ENCODE results near the gene LAMA3. TPM values are rescaled to one million over a fixed set of nuclear protein-coding genes. Genes with fewer than 3 reads are reported as not detected.

LAMA3 gene
- total RNA-seq, 2 donors from 2014 or later: 0.58 to 1.3 TPM

GRCh38 chr18:23982155-23983079 lies 293.2 kb downstream of the LAMA3 start:
- peaks cover 16% of the 10 kb centered on the region for H3K4me1 Mint-ChIP-seq
- no peak overlapping the region for H3K27ac Mint-ChIP-seq
- Histone ChIP-seq H3K27me3 (ENCODE audit: control insufficient read depth, insufficient read depth, low read length, poor library complexity, severe bottlenecking) (no peaks in the 10 kb centered on the region), H3K9me3 (ENCODE audit: control insufficient read depth, low read length) (peaks cover 2% of the 10 kb centered on the region), H3K36me3 (ENCODE audit: control insufficient read depth, insufficient read depth, low read length) (no peaks in the 10 kb centered on the region), H3K4me3 (ENCODE audit: low read length) (no peak overlapping the region), H3K27ac (ENCODE audit: low read depth, low read length) (no peak overlapping the region), H3K9ac (ENCODE audit: extremely low read depth, low read length, poor library complexity, severe bottlenecking) (no peak overlapping the region), H3K4me1 (ENCODE audit: control insufficient read depth, insufficient read depth, low read length) (peaks cover 6% of the 10 kb centered on the region)
- H3K36me3 Mint-ChIP-seq (ENCODE audit: low read depth): no peaks in the 10 kb centered on the region
- WGBS, 2 experiments (ENCODE audit: insufficient coverage in 1 of 2, insufficient read length in 1 of 2): 78 to 85% methylated on average over 9 to 17 of the region's 17 CpGs
- no peak for DNase-seq
- no peaks in the 10 kb centered on the region for H3K27me3 Mint-ChIP-seq (ENCODE audit: insufficient read depth)
- no peaks in the 10 kb centered on the region for H3K9me3 Mint-ChIP-seq
- H3K4me3 Mint-ChIP-seq: no peak overlapping the region
- TF ChIP-seq, protein P1, sequence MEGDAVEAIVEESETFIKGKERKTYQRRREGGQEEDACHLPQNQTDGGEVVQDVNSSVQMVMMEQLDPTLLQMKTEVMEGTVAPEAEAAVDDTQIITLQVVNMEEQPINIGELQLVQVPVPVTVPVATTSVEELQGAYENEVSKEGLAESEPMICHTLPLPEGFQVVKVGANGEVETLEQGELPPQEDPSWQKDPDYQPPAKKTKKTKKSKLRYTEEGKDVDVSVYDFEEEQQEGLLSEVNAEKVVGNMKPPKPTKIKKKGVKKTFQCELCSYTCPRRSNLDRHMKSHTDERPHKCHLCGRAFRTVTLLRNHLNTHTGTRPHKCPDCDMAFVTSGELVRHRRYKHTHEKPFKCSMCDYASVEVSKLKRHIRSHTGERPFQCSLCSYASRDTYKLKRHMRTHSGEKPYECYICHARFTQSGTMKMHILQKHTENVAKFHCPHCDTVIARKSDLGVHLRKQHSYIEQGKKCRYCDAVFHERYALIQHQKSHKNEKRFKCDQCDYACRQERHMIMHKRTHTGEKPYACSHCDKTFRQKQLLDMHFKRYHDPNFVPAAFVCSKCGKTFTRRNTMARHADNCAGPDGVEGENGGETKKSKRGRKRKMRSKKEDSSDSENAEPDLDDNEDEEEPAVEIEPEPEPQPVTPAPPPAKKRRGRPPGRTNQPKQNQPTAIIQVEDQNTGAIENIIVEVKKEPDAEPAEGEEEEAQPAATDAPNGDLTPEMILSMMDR (conservative IDR thresholded peaks at IDR 0.05): no peak

DNA sequence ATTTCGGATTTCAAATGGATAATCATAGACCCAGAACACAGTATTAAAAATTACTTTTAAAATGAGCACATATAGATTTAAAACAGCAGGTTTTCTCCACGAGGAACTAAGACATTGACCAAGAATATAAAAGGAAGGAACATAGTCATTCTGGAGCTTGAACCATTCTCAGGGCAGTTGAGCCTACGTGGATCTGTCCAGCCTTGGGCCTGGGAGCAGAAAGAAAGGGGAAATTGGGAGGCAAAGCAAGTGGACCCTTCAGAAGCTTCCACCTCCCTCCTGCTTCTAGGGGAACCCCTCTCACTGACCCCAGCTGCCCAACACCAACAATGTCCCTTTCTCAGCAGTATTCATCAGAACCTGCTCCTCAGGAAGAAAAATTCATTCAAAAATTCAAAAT lies 293.9 kb downstream of the LAMA3 start:
- H3K27ac Mint-ChIP-seq: no peak overlapping the region

GRCh38 chr18:23986600-23987359 lies 297.5 kb downstream of the LAMA3 start:
- H3K4me3 Mint-ChIP-seq: no peak overlapping the region
- H3K9me3 ChIP-seq (ENCODE audit: control insufficient read depth, low read length): no peaks in the 10 kb centered on the region
- DNase-seq: no peak
- H3K4me1 Mint-ChIP-seq: peaks cover 13% of the 10 kb centered on the region
- H3K36me3 Mint-ChIP-seq (ENCODE audit: low read depth): no peaks in the 10 kb centered on the region
- H3K27me3 Mint-ChIP-seq (ENCODE audit: insufficient read depth): no peaks in the 10 kb centered on the region
- H3K9ac ChIP-seq (ENCODE audit: extremely low read depth, low read length, poor library complexity, severe bottlenecking): no peak overlapping the region
- H3K4me1 ChIP-seq (ENCODE audit: control insufficient read depth, insufficient read depth, low read length): peaks cover 6% of the 10 kb centered on the region
- no peaks in the 10 kb centered on the region for H3K27me3 ChIP-seq (ENCODE audit: control insufficient read depth, insufficient read depth, low read length, poor library complexity, severe bottlenecking)
- TF ChIP-seq, protein P1 (conservative IDR thresholded peaks at IDR 0.05): no peak
- no peak overlapping the region for H3K4me3 ChIP-seq (ENCODE audit: low read length)
- no peaks in the 10 kb centered on the region for H3K9me3 Mint-ChIP-seq
- no peaks in the 10 kb centered on the region for H3K36me3 ChIP-seq (ENCODE audit: control insufficient read depth, insufficient read depth, low read length)
- no peak overlapping the region for H3K27ac ChIP-seq (ENCODE audit: low read depth, low read length)
- H3K27ac Mint-ChIP-seq: no peak overlapping the region

More for the DNA sequence above, 293.9 kb downstream of the LAMA3 start:
- DNase-seq: no peak
- no peak overlapping the region for H3K4me3 ChIP-seq (ENCODE audit: low read length)
- Mint-ChIP-seq H3K27me3 (ENCODE audit: insufficient read depth) (no peaks in the 10 kb centered on the region), H3K9me3 (no peaks in the 10 kb centered on the region), H3K4me3 (no peak overlapping the region), H3K36me3 (ENCODE audit: low read depth) (no peaks in the 10 kb centered on the region), H3K4me1 (peaks cover 15% of the 10 kb centered on the region)
- H3K9me3 ChIP-seq (ENCODE audit: control insufficient read depth, low read length): no peaks in the 10 kb centered on the region
- no peaks in the 10 kb centered on the region for H3K27me3 ChIP-seq (ENCODE audit: control insufficient read depth, insufficient read depth, low read length, poor library complexity, severe bottlenecking)
- WGBS, 2 experiments (ENCODE audit: insufficient coverage in 1 of 2, insufficient read length in 1 of 2): 75 to 92% methylated on average over 1 to 3 of the region's 3 CpGs
- no peaks in the 10 kb centered on the region for H3K36me3 ChIP-seq (ENCODE audit: control insufficient read depth, insufficient read depth, low read length)
- TF ChIP-seq, protein P1 (conservative IDR thresholded peaks at IDR 0.05): no peak
- H3K4me1 ChIP-seq (ENCODE audit: control insufficient read depth, insufficient read depth, low read length): peaks cover 6% of the 10 kb centered on the region
- no peak overlapping the region for H3K9ac ChIP-seq (ENCODE audit: extremely low read depth, low read length, poor library complexity, severe bottlenecking)
- H3K27ac ChIP-seq (ENCODE audit: low read depth, low read length): no peak overlapping the region

Data from endodermal cell (in vitro differentiated cells).